ENCODE results near the gene ZNF420.
A peak's percentile ranks its signal among the peaks of the same experiment; 100 is the strongest.

The ZNF420 gene

DNA sequence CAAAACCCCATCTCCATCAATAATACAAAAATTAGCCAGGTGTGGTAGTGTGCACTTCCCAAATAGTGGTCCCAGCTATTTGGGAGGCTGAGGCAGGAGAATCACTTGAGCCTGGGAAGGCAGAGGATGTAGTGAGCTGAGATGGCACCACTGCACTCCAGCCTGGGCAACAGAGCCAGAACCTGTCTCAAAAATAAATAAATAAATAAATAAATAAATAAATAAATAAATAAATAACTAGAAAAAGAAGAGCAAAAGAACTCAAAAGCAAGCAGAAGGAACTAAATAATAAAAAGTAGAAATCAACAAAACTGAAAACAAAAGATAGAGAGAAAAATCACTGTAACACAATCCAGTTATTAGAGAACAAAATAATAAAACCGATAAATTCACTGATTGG, 81.9 kb downstream of the ZNF420 start:
- no peak for DNase-seq

DNA sequence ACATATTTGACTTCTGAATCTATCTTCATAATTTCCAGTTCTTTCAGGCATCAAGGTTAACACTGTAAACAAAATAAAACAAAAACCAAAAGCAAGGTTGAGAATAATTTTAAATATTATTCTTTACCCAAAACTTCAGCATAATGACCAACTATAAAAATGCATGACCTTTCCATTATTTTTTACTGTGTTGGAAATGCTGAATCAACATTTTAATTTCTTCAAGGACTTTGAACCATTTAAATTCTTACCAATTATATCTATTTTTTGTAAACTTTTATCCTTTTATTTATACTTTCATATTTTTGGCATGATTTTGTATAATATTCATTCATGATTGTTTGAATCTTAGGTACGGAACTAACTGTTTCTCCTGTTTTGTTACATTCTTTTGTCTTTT, 87.4 kb downstream of the ZNF420 start:
- DNase-seq, result no peak

DNA sequence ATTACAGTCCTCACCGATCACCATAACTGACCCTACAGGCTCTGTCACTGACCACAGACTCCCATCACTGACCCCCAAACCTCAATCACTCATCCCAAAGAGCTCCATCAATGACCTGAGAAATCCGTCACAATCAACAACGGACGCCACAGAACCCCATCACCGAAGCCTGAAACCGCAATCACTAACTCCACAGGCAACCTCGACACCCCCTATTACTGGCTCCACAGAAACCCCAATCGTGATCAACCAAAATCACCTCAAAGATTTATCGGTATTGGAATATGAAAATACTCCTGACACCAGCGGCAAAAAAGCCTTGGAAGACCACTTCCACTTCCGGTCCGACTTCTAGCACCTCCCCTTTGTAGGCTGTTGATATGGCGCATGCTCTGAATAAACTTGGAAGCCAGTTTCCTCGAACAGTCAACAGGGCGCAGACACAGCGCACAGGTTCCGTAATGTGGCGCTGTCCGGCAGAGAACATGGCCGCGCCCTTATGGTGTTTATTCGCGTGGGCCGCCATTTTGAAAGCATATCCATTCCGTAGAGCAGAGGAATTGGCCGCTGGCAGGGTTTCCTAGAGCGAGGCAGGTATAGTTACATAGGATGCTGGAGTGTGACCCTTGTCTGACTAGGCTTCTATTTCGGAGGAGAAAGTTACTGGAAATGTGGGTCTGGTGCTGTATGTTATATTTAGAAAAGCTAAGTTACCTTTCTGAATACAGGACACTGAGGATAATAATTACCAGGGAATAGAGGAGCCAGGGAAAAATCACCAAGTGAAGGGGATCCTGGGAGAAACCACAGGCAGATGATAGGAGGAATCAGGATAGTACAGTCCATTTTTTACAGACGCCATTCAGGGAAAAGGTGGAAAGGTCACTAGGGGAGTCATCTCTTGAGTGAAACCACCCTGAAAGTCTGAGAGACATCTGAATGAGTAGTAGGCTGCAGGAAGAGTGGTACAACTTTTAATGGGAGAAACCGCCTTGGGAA, 94.4 kb downstream of the ZNF420 start, which contains the start of gene ZNF585A:
Gene ZNF585A (minus strand): TSS at position 328 of the 999 bp plus-strand sequence. CDS start 2,785 bp downstream, outside the sequence.
- peak; percentile 92 to 99 for DNase-seq

Measured in hippocampal formation (tissue), 2 donors.